MCF 10A (cell line): ENCODE data around the gene MYO7B. TPM values are rescaled to one million over a fixed set of nuclear protein-coding genes. Genes with fewer than 3 reads are reported as not detected.

ENCODE experiments used
- BruUV-seq: library from RNA; stranded (reverse); fragments of 400-500 nt; replicated peaks from 2 replicates; lab custom pipeline; 2021; lab: Mats Ljungman, UMichigan
- CTCF ChIA-PET: fragments of 300-600 bp; sonication (Branson Sonifier 250); formaldehyde crosslinking; extraction: SDS; loops from one replicate; lab custom pipeline; 2021; ENCODE audit warnings: antibody characterized with exemption, inconsistent platforms; lab: Yijun Ruan, JAX
- POLR2A ChIA-PET: fragments of 300-600, 350-650 bp; sonication (Branson Sonifier 250); formaldehyde crosslinking; extraction: SDS; loops from one replicate; lab custom pipeline; 2020; ENCODE audit warnings: antibody characterized with exemption, inconsistent platforms; lab: Yijun Ruan, JAX
- DNase-seq: peaks from one replicate; pipeline ENCODE4 v3.0.0-alpha.2; 2018; ENCODE audit not compliant: unreplicated experiment
- H3K27ac Mint-ChIP-seq: one replicate; pipeline ENCODE4 v1.8.0; 2022; ENCODE audit warnings: mild to moderate bottlenecking, low read depth, mixed read lengths; ENCODE audit not compliant: unreplicated experiment
- H3K27me3 Mint-ChIP-seq: one replicate; pipeline ENCODE4 v1.8.0; 2022; ENCODE audit warnings: mixed read lengths; ENCODE audit not compliant: insufficient read depth, unreplicated experiment
- H3K36me3 Mint-ChIP-seq: one replicate; pipeline ENCODE4 v1.8.0; 2022; ENCODE audit warnings: mild to moderate bottlenecking, moderate library complexity, mixed read lengths; ENCODE audit not compliant: insufficient read depth, unreplicated experiment
- H3K4me1 Mint-ChIP-seq: one replicate; pipeline ENCODE4 v1.8.0; 2022; ENCODE audit warnings: mixed read lengths; ENCODE audit not compliant: insufficient read depth, unreplicated experiment
- H3K4me3 Mint-ChIP-seq: one replicate; pipeline ENCODE4 v1.8.0; 2022; ENCODE audit warnings: mild to moderate bottlenecking, moderate library complexity, mixed read lengths; ENCODE audit not compliant: unreplicated experiment
- H3K9me3 Mint-ChIP-seq: one replicate; pipeline ENCODE4 v1.8.0; 2022; ENCODE audit warnings: mixed read lengths; ENCODE audit not compliant: unreplicated experiment
- CTCF ChIP-seq: fragments of 200-600 bp; IDR thresholded peaks from one replicate; pipeline ENCODE4 v1.8.0; 2022; ENCODE audit warnings: antibody characterized with exemption, mild to moderate bottlenecking; ENCODE audit not compliant: unreplicated experiment
- intact Hi-C: fragments of 100-400 bp; cut with micrococcal nuclease; formaldehyde crosslinking; loops from 2 replicates; pipeline ENCODE4 v1.14.1; 2022
- total RNA-seq: library from RNA; stranded (reverse); gene quantifications from 2 replicates; pipeline ENCODE4 v1.2.3, GENCODE V29; 2022

The MYO7B gene
- total RNA-seq, 1 experiment from 2014 or later: not detected

GRCh38 chr2:127619877-127620705 lies 84.6 kb downstream of the MYO7B start:
- ChIA-PET POLR2A (no interaction called here), CTCF (interaction anchor here (0.6 kb wide), 1 partner anchor 130 kb away, joined by 3 read pairs; no protein-coding TSS in a partner anchor)
- BruUV-seq: no TSS peak
- Mint-ChIP-seq H3K36me3 (no peaks in the 10 kb centered on the region), H3K9me3 (no peaks in the 10 kb centered on the region), H3K4me1 (peaks cover 22% of the 10 kb centered on the region), H3K4me3 (no peak overlapping the region), H3K27me3 (no peaks in the 10 kb centered on the region), H3K27ac (no peak overlapping the region)
- no peak for DNase-seq
- TF ChIP-seq CTCF: no peak
- intact Hi-C loops: no loop called here

DNA sequence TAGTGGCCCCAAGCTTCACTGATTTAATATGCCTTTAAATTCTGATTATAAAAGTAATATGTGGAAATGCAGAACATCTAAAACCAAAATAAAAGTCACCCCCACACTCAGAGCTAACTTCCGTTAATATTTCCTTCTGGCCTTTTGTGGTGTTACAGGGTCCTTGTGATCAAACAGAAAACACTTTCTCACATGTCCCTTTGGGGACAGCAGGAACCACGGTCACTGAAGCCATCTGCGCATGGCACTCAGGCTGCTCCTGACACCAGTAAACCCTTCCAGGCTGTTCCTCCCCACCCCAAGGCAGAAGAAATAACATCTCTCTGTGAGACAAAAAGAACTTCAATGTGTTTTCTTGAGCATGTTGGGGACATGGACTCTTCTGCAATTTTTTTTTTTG lies 85.4 kb downstream of the MYO7B start:
- no peak overlapping the region for H3K4me3 Mint-ChIP-seq

DNA sequence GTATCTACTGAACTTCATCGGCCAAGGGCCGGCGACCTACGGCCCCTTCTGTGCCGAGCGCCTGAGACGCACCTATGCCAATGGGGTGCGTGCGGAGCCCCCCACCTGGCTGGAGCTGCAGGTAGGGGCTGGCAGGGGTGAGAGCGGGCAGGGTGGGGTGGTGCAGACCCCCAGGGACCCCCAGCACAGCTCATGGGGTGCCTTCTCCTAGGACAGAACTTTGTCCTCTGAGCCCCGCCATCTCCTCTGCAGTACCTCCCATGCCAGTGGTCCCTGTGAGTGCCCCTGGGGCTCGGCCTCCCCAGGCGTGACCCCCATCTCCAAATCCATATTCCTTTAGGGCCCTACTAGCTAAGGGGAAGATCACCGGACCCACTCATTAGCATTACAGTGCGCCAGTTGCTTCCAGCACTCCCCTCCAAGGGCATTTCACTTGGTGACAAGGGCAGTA lies 86.5 kb downstream of the MYO7B start:
- POLR2A ChIA-PET: no interaction called here
- no peak overlapping the region for H3K4me3 Mint-ChIP-seq
- H3K4me1 Mint-ChIP-seq: peaks cover 20% of the 10 kb centered on the region
- no peak for TF ChIP-seq CTCF
- intact Hi-C loops: no loop called here
- no peaks in the 10 kb centered on the region for H3K36me3 Mint-ChIP-seq
- no peaks in the 10 kb centered on the region for H3K27me3 Mint-ChIP-seq
- H3K9me3 Mint-ChIP-seq: no peaks in the 10 kb centered on the region
- CTCF ChIA-PET: interaction anchor here (1.4 kb wide), 1 partner anchor 31 kb away, joined by 3 read pairs; no protein-coding TSS in a partner anchor
- no peak overlapping the region for H3K27ac Mint-ChIP-seq
- BruUV-seq: no TSS peak
- DNase-seq: no peak

More for the DNA sequence above, 85.4 kb downstream of the MYO7B start:
- no TSS peak for BruUV-seq
- H3K9me3 Mint-ChIP-seq: no peaks in the 10 kb centered on the region
- H3K27ac Mint-ChIP-seq: no peak overlapping the region
- CTCF ChIA-PET: interaction anchor here (0.6 kb wide), 1 partner anchor 131 kb away, joined by 3 read pairs; no protein-coding TSS in a partner anchor
- intact Hi-C loops: no loop called here
- H3K36me3 Mint-ChIP-seq: no peaks in the 10 kb centered on the region
- H3K4me1 Mint-ChIP-seq: peaks cover 20% of the 10 kb centered on the region
- POLR2A ChIA-PET: no interaction called here
- no peak for TF ChIP-seq CTCF
- H3K27me3 Mint-ChIP-seq: no peaks in the 10 kb centered on the region
- DNase-seq: no peak

- Mint-ChIP-seq H3K27ac (no peak overlapping the region), H3K9me3 (no peaks in the 10 kb centered on the region), H3K27me3 (no peaks in the 10 kb centered on the region), H3K4me3 (no peak overlapping the region), H3K4me1 (peaks cover 20% of the 10 kb centered on the region), H3K36me3 (no peaks in the 10 kb centered on the region)
- no TSS peak for BruUV-seq
- CTCF ChIA-PET: interaction anchor here (1.4 kb wide), 1 partner anchor 32 kb away, joined by 3 read pairs; no protein-coding TSS in a partner anchor
- DNase-seq: no peak
- POLR2A ChIA-PET: no interaction called here
- no peak for TF ChIP-seq CTCF
- intact Hi-C loops: no loop called here
Measured at GRCh38 chr2:127622561-127623387, 87.3 kb downstream of the MYO7B start.
